SK-N-MC (cell line): ENCODE measurements around the gene PTPRM.

ENCODE experiments used
- EZH2 ChIP-seq: fragments of 200-600 bp; sonication (generic); IDR thresholded peaks from one replicate; pipeline ENCODE4 v1.6.1; 2017; ENCODE audit warnings: antibody characterized with exemption
- POLR2AphosphoS5 ChIP-seq: IDR thresholded peaks from 2 replicates; pipeline ENCODE4 v1.6.1; 2012; ENCODE audit warnings: mild to moderate bottlenecking, low read depth, low read length, borderline replicate concordance

DNA sequence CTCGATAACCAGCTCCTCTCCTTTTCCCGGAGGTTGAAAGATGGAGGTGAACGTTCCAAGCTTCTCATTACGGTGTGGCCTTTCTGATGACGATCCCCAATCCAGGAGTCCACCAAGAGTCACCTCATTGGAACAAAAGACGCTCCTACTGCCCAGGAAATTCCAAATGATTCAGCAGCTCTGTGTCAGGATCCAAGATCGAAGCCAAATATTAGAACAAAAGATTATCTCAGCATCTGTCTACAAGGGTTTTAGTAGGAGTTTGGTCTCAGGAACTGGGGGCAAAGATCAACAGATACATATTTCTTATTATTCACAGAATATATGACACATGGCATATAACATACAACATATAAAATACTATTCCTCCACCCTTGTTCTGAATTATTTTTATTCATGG, 881.0 kb downstream of the PTPRM start:
- TF ChIP-seq POLR2AphosphoS5 (no peak), EZH2 (no peak)
